ENCODE results near the gene GSTA2. TPM values are rescaled to one million over a fixed set of nuclear protein-coding genes. Genes with fewer than 3 reads are reported as not detected.

Gene GSTA2
- total RNA-seq, 1 experiment from 2014 or later = not detected

- H4K20me1 ChIP-seq (ENCODE audit: control insufficient read depth, insufficient read depth, insufficient read length) = no peaks in the 10 kb centered on the region
- DNase-seq = no peak
These were observed 11.0 kb downstream of the GSTA2 start for GRCh38 chr6:52752310-52752709.

More at GRCh38 chr6:52752310-52752709, 11.0 kb downstream of the GSTA2 start:
- TF ChIP-seq, protein P1, sequence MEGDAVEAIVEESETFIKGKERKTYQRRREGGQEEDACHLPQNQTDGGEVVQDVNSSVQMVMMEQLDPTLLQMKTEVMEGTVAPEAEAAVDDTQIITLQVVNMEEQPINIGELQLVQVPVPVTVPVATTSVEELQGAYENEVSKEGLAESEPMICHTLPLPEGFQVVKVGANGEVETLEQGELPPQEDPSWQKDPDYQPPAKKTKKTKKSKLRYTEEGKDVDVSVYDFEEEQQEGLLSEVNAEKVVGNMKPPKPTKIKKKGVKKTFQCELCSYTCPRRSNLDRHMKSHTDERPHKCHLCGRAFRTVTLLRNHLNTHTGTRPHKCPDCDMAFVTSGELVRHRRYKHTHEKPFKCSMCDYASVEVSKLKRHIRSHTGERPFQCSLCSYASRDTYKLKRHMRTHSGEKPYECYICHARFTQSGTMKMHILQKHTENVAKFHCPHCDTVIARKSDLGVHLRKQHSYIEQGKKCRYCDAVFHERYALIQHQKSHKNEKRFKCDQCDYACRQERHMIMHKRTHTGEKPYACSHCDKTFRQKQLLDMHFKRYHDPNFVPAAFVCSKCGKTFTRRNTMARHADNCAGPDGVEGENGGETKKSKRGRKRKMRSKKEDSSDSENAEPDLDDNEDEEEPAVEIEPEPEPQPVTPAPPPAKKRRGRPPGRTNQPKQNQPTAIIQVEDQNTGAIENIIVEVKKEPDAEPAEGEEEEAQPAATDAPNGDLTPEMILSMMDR (conservative IDR thresholded peaks at IDR 0.05) = no peak
- H2BK20ac ChIP-seq (ENCODE audit: low read depth, low read length, poor library complexity, severe bottlenecking) = no peak overlapping the region
- no peak overlapping the region for H2AK5ac ChIP-seq (ENCODE audit: insufficient read length, low read length)
- Mint-ChIP-seq H3K4me1 (peaks cover 13 to 16% of the 10 kb centered on the region in 2 experiments), H3K36me3 (ENCODE audit: insufficient read depth in 1 of 3, low read depth in 3 of 3) (peaks cover 7 to 20% (median 13%) of the 10 kb centered on the region in 3 experiments), H3K27ac (no peak overlapping the region), H3K4me3 (no peak overlapping the region), H3K9me3 (peaks cover 16 to 19% of the 10 kb centered on the region in 2 experiments), H3K27me3 (ENCODE audit: low read depth) (peaks cover 3% of the 10 kb centered on the region)
- H2BK15ac ChIP-seq (ENCODE audit: low read depth, low read length) = no peak overlapping the region
- no peaks in the 10 kb centered on the region for H3K79me1 ChIP-seq (ENCODE audit: insufficient read depth, low read depth, low read length, poor library complexity, severe bottlenecking)
- H3K23ac ChIP-seq (ENCODE audit: insufficient read length, low read depth, low read length) = no peak overlapping the region
- H3K9me3 ChIP-seq (ENCODE audit: control insufficient read depth, low read depth, low read length) = no peaks in the 10 kb centered on the region
- H3K79me2 ChIP-seq (ENCODE audit: insufficient read depth, low read length) = no peaks in the 10 kb centered on the region
- no peak overlapping the region for H3T11ph ChIP-seq (ENCODE audit: low read length)
- no peak overlapping the region for H3K18ac ChIP-seq (ENCODE audit: insufficient read length, low read depth, low read length)
- no peak overlapping the region for H3K14ac ChIP-seq (ENCODE audit: insufficient read depth, low read length)
- no peak overlapping the region for H3K56ac ChIP-seq (ENCODE audit: insufficient read length, low read depth, low read length)
- H3K4me1 ChIP-seq (ENCODE audit: insufficient read depth, low read length) = no peaks in the 10 kb centered on the region; the same call in 1 of the 2 replicates
- no peak overlapping the region for H4K8ac ChIP-seq (replicated peaks; ENCODE audit: insufficient read length, low read depth, low read length)
- no peak overlapping the region for H2AFZ ChIP-seq (ENCODE audit: low read length)
- H2BK120ac ChIP-seq (ENCODE audit: low read depth, low read length, poor library complexity, severe bottlenecking) = no peak overlapping the region
- no peak overlapping the region for H3K9ac ChIP-seq (ENCODE audit: extremely low read depth, insufficient read length, low read length)
- H3K4ac ChIP-seq (ENCODE audit: low read depth, low read length) = no peak overlapping the region
- H3K27ac ChIP-seq (ENCODE audit: insufficient read length, low read depth, low read length) = no peak overlapping the region
- no peak overlapping the region for H4K91ac ChIP-seq (ENCODE audit: insufficient read length, low read depth, low read length)
- H2BK5ac ChIP-seq (ENCODE audit: insufficient read length, low read length) = no peak overlapping the region
- H4K5ac ChIP-seq (ENCODE audit: insufficient read length, low read depth, low read length) = no peak overlapping the region
- H3K4me2 ChIP-seq (ENCODE audit: insufficient read depth, insufficient read length, low read length) = no peak overlapping the region
- no peaks in the 10 kb centered on the region for H3K23me2 ChIP-seq (ENCODE audit: insufficient read length, low read depth, low read length, poor library complexity, severe bottlenecking)
- H3K27me3 ChIP-seq (ENCODE audit: insufficient read depth, low read length) = no peaks in the 10 kb centered on the region
- no peak overlapping the region for H2BK12ac ChIP-seq (ENCODE audit: insufficient read length, low read depth, low read length)
